IPS-NIHi11 (cell line): ENCODE data around the gene UNC5A.

Experiments
- DNase-seq: peaks from one replicate; pipeline ENCODE4 v3.0.0; 2012; ENCODE audit warnings: mixed read lengths, low spot score

UNC5A gene

DNA sequence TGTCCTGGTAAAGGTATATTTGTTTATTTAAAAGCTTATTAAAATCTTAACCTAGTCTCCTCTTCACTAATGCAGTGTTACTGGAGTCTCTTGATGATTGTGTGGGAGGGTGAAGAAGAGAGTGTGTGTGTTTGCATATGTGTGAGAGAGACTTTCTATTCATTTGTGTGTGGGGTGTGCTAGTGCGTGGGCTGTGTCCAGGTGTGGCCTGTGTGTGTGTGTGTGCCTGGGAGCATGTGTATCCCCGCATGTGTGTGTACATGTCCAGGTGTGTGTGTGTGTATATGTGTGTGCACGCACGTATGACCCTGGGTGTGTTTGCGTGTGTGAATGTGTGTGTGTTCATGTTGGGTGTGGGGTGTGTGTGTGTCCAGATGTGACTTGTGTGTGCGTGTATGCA, 10.3 kb upstream of the UNC5A start:
- DNase-seq = no peak

DNA sequence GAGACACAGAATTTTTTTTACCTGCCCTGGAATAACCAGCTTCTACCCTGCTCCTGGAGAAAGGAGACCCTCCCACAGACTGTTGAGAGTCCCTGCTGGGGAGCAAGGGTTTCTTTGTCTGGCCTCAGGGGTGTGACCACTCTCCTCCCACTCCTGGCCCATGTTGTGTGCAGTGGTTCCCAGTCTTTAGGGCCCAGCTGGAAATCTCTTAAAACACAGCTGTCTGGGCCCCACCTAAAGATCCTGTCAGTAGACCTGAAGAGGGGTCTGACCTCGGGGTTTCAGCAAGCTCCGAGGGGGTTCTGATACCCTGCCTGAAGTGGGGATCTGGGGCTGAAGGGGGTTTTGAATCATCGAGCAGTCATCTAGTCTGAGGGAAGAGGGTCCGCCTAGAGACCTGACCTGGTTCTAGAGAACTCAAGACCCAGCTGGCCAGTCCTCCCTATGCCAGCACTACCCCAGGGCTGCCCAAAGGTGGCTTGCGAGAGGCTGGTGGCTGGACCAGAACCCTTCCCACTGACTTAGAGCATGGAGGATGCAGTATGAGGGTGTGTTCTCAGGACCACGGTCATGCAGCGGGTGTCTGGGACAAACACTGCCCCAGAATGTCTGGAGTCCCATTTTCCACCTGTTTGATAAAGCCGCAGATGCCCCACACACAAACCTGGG, 8.1 kb upstream of the UNC5A start:
- DNase-seq = no peak

DNA sequence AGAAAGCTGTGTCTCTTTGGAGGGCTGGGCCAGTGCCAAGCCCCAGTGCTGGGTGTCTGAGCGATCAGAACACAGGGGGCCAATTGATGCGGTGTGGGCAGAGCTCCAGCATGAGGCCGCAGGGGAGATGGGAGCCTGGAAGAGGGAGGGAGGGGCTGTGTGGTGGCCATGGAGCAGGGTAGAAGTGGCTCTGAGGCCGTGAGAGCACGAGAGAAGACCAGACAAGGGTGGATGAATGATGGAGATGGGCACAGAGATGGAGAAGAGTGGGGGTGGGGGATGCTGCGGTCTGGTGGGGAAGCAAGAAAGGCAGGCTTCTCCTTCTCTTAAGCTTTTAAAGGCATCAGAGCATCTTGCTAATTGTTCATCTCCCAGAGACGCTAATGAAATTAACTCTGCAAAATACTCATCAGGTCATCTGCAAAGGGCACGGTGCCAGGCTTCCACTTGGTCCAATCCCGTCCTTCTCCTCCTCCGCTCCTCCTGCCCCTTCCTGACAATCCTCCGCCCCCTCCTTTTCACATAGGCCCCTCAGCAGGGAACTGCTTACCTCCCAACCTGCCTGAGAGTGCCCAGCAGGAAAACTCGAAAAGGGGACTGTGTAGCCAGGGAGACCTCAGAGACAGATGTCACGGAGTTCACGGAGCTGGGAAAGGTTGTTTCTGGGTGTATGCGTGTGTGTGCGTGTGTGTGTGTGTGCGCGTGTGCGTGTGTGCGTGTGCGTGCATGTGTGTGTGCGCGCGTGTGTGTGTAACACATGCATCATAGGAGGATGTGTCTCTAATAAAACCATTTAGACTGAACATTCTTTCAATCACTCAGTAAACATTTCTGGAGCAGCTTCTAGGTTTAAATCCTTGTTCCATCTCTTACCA, 7.1 kb upstream of the UNC5A start:
- DNase-seq = no peak

DNA sequence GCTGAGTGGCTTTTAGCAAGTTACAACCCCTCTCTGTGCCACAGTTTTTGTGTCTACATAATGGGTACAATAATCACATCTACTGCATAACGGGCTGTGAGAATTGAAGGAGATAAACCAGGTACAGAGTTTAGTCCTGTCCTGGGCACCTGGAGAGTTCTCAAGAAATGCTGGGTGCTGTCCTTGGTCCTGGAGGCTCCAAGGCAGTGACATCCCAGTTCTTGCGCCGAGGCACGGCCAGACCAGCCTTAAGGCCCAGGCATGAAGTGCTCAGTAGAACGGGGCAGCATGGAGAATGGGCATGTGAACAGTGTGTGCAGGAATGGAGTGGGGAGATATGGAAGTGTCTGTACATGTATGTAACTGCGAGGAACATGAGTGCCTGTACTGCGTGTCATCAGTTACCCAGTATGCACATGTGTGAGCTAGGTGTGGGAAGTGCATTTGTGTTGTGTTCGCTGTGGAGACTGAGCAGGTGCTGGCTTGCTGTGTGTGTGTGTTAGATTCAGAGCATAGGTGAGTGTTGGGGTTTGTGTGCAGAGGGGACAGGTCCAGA, 6.3 kb upstream of the UNC5A start:
- DNase-seq = peak; percentile 77

DNA sequence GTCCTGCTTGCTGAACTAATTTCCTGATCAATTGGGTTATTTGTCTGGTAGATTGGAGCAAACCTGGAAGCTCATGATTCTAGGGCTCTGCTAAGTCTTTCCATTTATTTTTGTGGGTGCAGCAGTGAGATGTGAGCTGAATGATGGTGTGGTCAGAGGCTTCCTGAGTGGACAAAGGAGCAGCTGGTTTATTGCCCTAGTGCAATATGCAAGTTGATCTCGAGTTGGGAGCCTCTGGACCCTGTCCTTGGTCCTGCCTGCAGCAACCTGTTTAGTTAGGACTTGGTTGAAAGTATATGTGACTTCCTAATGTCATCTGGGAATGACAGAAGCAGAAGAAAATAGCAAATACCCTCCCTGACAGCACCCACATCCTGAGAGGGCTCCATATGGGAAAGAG, 4.2 kb upstream of the UNC5A start:
- DNase-seq = no peak

DNA sequence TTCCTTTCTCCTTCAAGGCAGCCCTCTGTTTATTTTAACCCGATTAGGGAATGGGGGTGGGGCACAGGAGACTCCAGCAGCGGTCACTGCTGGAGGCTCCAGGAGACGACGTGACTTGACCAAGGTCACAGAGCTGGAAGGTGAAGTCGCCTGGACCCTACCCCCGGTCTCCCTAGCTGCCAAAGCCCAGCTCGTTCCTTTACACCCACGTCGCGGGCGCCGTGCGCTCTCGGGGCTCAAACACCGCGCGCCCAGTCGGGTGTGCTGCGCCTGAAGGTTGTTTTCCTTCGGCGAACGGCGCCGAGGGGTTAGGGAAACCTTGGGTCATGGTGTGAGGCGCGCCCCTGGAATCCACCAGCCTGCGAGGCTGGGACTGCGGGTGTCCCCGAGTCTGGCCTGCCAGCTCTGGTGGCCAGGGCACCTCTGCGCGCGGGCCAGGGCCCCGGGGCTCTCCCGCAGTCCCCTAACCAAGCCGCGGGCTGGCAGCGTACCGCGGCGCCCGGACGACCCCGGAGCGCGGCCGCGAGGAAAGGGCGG, 747 bp upstream of the UNC5A start:
- DNase-seq = no peak

DNA sequence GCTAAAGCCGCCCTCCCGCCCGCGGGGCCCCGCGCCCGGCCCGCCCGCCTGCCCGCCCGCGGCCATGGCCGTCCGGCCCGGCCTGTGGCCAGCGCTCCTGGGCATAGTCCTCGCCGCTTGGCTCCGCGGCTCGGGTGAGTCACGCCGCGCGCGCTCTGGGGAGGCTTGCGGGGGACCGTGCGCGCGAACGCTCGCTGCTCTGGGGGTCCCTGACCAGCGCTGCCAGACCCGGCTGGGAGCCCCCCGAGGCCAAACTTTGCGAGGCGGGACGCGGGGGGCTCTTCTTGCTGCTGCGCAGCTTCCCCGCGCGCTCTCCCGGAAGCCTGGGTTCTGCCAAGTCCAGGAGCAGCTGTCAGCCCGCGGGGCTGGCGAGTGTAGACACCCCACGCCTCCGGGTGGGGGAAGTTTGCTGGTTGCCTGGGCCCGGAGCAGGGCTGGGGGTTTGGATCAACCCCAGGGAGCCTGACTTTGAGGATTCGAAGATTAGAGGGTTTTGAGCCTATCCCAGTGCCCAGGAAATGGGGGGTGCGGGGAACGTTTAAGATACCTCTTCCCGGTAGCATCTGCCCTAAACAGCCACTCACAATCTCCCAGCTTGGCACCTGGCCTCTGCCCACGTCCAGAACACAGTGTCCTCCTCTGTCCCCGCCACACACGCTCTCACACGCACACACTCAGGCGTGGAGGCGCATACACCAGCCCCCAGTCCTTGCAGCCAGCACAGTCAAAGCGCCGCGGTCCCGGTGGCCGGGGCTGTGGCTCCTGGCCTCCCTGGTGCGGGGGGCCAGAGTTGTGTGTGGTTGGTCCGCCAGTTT, 535 bp downstream of the UNC5A start:
- DNase-seq = no peak

DNA sequence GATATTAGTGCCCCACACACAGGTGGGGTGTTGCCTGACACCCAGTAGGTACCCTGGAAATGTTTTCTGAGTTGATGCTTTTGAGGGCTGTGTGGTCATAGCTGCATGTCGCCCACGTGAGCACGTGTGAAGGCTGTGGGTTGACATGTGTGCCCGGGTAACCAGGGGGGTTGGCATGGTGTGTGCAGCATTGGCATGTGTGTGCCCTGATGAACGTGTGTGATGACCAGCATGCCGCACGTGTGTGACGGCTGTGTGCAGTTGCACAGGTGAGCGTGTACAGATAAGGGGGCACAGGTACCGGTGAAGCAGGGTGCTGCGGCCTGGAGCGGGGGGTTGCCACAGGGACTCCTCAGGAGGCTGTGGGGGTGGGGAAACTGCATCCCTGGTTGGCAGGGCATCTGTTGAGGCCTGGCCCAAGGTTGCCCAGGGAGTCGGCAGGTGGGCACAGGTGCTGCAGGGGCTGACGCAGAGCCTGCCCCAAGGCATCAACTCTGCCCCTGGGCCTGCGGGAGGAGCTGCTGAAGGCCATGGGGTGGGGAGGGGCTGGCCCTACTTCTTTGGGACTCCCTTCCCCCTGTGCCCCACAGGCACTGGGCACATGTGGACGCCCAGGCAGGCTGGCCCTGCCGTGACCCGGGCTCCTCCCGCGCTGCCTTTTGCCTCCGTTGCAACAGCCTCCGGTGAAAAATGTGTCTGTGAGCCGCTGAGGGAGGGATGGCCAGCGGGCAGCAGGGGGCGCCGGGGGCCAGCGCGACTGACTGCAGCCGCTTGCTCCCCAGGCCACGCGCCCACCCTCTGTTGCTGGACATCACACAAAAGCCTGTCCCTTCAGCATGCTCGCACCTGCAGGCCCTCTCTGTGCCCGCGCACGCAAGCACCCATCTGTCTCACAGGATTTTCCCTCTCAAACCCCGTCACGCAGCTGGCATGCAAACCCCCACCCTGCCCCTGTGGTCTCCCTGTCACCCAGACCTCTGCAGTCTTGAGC, 2.2 kb downstream of the UNC5A start:
- peak; percentile 78 for DNase-seq

DNA sequence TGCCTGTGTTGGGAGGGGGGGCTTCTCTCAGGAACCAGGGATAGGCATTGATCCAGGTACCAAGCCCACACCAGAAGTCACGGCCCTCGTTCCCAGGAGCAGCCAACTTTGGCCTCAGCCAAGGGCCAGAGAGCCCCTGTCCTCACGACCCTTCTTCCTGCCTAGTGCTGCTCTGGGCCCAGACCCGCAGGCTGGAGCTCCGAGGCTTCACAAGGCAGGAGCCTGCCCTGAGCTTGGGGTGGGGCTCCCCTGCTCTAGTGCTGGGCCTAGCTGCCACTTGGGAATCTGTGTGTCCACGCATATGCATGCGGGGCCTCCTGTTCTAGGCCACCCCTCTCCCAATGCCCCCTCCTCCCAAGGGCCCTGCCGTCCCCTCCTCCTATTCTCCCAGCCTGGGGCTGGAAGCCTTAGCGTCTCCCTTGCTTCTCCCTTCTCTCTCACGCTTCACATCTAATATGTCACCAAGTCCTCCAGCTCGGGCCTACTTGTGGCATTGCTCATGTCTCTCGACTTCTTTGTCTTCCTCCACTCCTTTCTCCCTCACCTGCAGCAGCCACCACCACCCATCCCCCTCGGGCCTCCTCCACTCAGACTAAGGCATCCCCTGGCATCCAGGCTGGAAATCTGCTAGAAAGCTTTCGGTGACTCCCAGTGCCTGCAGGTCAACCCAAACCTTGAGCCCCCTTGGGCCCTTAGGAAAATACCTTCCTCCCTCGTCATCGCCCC, 3.4 kb downstream of the UNC5A start:
- no peak for DNase-seq

DNA sequence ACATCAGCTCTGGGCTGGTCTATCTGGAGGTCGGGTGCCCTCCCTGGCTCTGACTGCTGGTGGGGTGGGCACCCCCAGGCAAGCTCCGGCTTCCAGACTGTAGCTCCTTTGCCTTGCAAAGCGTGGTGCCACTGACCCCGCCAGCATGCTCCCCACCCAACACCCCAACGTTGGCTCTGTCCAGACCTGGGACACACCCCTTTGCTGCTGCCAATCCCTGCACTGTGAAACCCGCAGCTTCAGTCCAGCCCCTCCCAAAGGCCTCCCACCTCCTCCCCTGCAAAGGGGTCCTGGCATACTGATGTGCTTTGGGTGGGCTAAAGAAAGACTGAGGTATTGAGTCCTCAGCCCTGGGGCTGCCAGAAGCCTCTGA, 3.9 kb downstream of the UNC5A start:
- DNase-seq = no peak

DNA sequence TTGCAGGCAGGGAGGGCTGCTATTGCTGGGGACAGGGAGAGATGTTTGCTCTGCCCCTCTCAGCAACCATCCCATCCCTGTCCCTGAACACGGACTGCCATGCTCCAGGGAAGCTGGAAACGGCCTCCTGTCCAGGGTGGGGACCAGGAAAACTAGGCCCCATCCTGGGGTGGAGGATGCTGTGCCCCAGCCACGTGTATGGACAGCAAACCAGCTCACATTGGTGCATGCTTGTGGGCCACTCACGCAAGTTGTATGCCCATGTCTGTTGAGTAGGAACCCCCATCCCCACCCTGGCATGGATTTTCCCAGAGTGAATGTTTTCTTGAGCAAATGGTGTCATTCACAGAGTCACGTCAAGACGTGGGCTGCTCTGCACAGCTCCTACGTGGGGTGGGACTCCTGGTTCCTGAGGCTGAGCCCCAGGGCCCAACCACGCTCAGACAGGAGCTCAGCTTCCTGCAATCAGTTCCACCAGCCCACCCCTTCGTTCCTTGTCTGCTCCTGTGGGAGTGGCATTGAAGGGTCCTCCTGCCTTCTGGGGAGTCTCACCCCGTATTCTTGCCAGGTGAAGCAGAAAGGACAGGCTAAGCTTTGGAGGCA, 4.6 kb downstream of the UNC5A start:
- no peak for DNase-seq

DNA sequence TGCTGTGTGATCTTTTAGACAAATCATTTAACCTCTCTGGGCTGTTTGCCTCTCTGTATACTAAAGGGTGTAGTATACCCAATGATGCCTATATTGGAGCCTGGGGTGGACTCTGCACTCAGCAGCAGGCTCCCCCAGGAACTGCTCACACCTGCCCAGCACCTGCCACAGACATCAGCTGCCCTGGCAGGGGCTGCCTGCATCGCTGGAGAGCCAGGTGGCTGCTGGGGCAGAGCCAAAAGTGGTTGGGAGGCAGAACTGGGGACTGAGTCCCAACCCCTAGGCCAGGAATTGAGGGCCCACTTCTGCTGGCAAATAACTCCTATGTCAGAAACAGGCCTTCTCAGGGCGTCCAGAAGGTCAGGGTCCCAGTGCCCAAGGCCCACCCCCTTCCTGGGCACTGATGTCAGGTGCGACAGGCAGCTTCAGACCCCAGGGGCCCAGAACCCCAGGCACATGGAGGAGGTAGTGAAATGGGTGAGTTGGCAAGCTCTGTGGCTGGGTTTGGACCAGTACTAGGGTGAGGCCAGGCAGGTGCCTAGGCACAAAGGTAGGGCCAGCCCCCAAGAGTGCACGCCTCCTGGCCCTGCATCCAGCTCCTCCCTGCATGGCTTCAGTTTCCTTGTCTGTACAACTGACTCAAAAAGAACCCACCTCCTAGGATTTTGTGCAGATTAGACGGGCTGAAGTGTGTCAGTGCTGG, 5.8 kb downstream of the UNC5A start:
- DNase-seq = no peak

DNA sequence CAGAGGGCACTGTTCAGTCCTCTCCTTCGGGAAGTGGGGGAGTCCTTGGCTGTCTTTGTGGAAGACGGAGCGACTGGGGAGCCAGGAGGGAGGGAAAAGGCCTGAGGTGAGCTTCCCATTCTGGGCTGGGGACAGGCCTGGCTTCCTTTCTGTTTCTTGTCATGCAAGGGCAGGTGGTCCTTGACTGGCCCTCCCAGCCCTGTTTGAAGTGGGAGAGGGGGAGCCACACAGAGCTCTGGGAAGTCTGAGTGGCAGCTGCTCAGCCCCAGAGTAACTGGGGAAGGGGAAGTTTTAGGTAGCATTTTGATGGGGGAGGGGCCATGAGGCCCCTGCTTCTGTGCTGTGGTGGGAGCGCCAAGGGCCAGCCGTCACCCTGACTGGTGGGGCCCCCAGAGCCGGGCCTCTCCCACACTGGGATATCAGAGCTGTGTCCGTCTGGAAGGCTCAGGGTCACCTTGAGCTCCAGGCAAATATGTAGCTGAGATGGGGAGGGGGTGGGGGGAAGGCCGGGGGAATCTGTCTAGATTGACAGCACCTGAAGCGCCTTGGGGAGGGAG, 6.5 kb downstream of the UNC5A start:
- DNase-seq = no peak

DNA sequence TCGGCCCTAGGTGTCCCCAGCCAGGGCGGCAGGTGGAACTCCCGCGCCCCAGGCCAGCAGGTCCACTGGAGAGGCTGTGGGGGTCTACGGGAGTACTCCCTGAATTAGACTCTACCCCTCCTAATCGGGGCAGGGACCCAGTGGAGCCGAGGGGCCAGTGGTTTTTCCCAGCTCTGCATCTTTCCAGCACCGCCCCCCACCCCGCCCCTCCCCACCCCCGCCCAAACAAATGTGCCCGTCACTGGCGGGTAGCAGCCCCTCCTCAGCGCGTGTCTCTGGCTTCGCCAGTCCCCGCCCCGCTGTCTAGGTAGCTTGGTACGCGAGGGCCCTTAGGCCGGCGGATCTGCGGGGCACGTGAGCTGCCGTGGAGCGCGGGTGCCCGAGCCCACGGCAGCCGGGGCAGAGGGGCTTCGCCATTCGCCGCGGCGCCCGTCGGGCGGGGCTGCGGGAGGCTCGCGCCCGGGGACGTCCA, 7.0 kb downstream of the UNC5A start:
- peak; percentile 74 for DNase-seq

DNA sequence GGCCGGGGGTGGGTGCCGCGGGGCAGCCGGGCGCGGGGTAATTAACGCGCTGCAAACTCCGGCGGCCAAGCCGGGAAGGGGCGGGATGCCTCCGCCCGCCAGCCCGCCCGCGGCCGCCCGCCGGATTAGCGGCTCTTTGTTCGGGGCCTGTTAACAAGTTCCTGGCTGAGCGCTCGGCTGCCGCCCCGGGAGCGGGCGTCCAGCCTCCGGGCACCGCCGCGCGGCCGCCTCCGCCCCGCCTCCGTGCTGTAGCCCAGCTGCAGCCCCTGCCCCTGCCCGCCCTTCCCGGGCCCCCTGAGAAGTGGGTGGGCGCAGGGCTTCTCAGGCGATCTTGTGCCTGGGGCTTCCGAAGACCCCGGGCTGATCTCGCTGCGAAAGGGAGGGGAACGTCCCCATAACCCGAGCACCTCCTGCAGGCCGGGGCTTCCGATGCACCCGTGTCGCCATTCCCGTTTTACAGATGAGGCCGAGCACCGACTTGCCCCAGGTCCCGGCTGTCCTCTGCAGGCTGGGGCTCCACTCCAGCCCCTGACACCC, 7.5 kb downstream of the UNC5A start:
- DNase-seq = peak; percentile 86

DNA sequence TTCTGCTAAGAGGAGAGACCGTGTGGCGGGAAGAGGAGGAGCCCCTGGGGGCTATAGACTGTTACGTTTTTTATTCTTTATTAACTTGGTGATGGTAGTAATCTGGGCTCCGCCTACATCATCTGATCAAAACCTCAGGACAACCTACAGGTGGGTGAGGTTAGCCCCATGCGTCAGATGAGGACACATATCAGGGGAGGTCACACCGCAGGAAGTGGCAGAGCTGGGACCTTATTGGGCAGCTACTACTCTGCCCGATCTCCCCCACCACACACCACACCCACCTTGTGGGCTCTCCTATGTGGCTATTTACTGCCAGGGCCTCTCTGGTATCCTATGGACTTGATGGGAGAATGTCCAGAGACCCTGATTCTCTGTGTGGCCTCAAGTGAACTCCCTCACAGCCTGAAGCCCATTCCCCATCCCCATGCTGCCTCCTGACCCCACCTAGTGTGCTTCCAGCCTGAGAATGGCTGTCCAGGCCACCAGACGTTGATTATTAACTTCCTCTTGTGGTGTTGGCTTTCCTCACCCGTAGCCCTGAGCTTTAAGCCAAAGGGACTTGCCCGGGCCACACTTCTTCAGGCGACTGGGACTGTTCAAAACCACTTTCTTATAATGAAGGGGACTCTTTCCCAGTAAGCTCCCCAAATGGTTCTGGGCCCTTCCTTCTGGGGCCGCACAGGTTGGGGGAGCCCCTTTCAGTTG, 8.2 kb downstream of the UNC5A start:
- DNase-seq = no peak

DNA sequence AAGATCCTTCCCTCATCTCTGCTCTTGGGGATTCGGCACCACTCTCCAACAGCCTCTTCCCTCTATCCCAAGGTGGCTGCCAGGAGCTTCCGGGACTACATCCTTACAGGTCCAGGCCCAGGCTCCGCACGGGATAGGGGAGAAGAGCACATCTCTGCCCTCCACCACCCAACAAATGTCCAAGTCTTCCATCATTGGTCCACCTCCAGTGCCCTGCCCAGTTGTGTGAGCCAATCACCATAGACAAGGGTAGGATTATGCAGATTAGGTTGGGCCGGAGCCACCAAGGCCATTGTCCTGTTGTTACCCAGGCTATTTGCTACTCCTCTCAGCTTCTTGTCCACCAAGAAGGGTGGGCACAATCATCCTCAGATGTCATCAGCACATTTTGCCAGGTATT, 9.1 kb downstream of the UNC5A start:
- DNase-seq = peak; percentile 52

DNA sequence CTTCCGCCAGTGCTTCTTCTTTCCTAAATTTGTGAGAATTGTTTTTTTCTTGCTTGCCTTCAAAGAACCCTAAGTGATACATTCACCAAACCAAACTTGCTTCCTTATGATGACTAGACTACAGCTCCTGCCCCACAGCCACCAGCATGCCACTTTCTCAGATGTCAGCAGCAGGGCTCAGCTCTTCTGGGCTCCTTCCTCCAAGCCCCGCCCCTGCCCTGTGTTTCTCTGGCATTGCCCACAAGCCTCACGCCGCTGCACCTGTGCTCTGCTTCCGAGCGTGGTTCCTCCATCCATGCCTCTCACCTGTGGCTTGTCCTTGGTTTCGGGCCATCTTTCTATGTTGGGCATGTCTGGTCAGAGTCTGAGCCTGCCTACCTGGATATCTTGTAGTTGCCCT, 10.6 kb downstream of the UNC5A start:
- DNase-seq = no peak
